Tibial nerve (tissue), 4 donors: ENCODE measurements around the gene PRIM1.

Experiments
- EP300 ChIP-seq, 2 donors: sonication (generic); formaldehyde crosslinking; IDR thresholded peaks; one replicate each; pipeline ENCODE4 v1.6.1; 2017; ENCODE audit warnings: antibody characterized with exemption in 2 of 2, mild to moderate bottlenecking in 1 of 2
- POLR2A ChIP-seq, 2 donors: fragments of 450-650 bp; IDR thresholded peaks; one replicate each; pipeline ENCODE4 v1.6.1; 2017; ENCODE audit warnings: antibody characterized with exemption in 2 of 2, mild to moderate bottlenecking in 2 of 2, moderate library complexity in 2 of 2
- TF ChIP-seq, protein P1 (sequence below), 5 experiments: fragments of 200-600 bp in 3 of 5; fragments of 450-650 bp in 2 of 5; sonication (generic) in 3 of 5; IDR thresholded peaks; one replicate each; pipeline ENCODE4 v1.5.1; 2016 to 2019; ENCODE audit warnings: antibody characterized with exemption in 5 of 5, mild to moderate bottlenecking in 3 of 5, moderate library complexity in 2 of 5

DNA sequence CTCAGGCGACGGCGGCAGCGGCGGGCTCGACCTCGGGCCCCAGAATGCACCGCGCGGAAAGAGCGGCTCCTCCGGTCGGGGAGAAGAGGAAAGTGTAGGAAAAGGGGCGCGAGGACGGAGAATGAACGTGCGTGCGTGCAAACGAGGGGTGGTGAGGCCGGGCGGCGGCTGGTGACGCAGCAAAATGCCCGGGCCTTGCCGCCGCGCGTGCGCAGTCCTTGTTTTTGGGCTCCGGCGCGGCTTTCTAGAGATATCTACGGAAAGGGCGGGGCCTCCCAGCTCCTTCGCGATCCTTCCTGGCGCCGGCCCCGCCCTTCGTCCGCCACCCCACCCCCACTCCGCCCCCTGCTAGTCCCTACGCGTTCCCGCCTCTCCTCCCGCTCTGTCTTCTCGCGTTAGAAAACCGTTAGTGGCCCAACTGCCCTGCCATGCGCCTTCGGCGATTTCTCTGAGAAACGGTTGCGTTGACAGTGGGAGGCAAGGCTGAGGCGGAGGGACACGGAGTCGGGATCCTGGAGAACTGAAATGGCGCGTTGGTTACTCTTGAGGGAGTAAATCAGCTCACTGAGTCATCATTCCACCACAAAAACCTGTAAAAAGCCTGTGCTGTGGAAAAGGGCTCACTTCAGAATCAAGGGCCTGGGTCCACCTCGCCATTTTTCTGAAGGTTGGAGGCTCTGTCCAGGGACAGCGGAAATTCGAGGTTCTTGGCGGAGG lies 63.8 kb downstream of the PRIM1 start, which contains the start of gene PTGES3:
- TF ChIP-seq, protein P1, sequence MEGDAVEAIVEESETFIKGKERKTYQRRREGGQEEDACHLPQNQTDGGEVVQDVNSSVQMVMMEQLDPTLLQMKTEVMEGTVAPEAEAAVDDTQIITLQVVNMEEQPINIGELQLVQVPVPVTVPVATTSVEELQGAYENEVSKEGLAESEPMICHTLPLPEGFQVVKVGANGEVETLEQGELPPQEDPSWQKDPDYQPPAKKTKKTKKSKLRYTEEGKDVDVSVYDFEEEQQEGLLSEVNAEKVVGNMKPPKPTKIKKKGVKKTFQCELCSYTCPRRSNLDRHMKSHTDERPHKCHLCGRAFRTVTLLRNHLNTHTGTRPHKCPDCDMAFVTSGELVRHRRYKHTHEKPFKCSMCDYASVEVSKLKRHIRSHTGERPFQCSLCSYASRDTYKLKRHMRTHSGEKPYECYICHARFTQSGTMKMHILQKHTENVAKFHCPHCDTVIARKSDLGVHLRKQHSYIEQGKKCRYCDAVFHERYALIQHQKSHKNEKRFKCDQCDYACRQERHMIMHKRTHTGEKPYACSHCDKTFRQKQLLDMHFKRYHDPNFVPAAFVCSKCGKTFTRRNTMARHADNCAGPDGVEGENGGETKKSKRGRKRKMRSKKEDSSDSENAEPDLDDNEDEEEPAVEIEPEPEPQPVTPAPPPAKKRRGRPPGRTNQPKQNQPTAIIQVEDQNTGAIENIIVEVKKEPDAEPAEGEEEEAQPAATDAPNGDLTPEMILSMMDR (IDR thresholded peaks at IDR 0.05): peak in 1 of 5 experiments; percentile 33
- peak; percentile 99 to 100 for TF ChIP-seq EP300 (IDR thresholded peaks at IDR 0.05)
- TF ChIP-seq POLR2A (IDR thresholded peaks at IDR 0.05): peak; percentile 98
